Right atrium auricular region (tissue), 2 donors: ENCODE measurements around the gene IFIT5. TPM values are rescaled to one million over a fixed set of nuclear protein-coding genes. Genes with fewer than 3 reads are reported as not detected.

Experiments used
- DNase-seq: peaks from one replicate; pipeline ENCODE4 v3.0.0-alpha.2; 2019; ENCODE audit warnings: low spot score
- H3K27ac ChIP-seq, 2 donors: fragments of 200-600 bp; sonication (generic); 1 replicate in 1 of 2; 2 replicates in 1 of 2; pipeline ENCODE4 v1.5.1; 2016 to 2019
- H3K27me3 ChIP-seq, 2 donors: fragments of 200-600 bp; sonication (generic); one replicate each; pipeline versions ENCODE4 v1.5.1 to v1.6.0; 2017 to 2019
- H3K36me3 ChIP-seq: fragments of 200-600 bp; sonication (generic); one replicate; pipeline ENCODE4 v1.5.1; 2016
- H3K4me1 ChIP-seq, 2 donors: fragments of 200-600 bp; sonication (generic); one replicate each; pipeline versions ENCODE4 v1.5.1 to v1.6.0; 2017 to 2019
- H3K4me3 ChIP-seq, 2 donors: fragments of 200-600 bp; sonication (generic); 1 replicate in 1 of 2; 2 replicates in 1 of 2; pipeline ENCODE4 v1.5.1; 2017 to 2019; ENCODE audit warnings: mild to moderate bottlenecking in 1 of 2, moderate library complexity in 1 of 2
- H3K9me3 ChIP-seq, 2 donors: fragments of 200-600 bp; sonication (generic); one replicate each; pipeline ENCODE4 v1.5.1; 2019
- total RNA-seq, 2 donors: library from RNA; depleted of rRNA; stranded (reverse); fragments of >200 nt; gene quantifications; one replicate each; pipeline ENCODE4 v1.1.0, GENCODE V29; 2016
- TF ChIP-seq, protein P1 (sequence below), 2 donors: fragments of 200-600 bp; sonication (generic); IDR thresholded peaks; one replicate each; pipeline ENCODE4 v1.5.1; 2019; ENCODE audit warnings: antibody characterized with exemption in 2 of 2

The IFIT5 gene
- 10 to 100 TPM in 1 of 2 donors, 1 to 10 TPM in 1; 6.9 to 11.1 TPM for total RNA-seq

- Histone ChIP-seq H3K4me1 (peaks cover 0 to 30% of the 10 kb centered on the region in 2 donors), H3K27me3 (no peaks in the 10 kb centered on the region), H3K4me3 (peak within 1 kb of the TSS; percentile 63 to 76), H3K27ac (peak within 1 kb of the TSS; percentile 95 to 96), H3K9me3 (no peaks in the 10 kb centered on the region), H3K36me3 (peaks cover 6% of the 10 kb centered on the region)
- peak; percentile 70 for DNase-seq
- TF ChIP-seq, protein P1, sequence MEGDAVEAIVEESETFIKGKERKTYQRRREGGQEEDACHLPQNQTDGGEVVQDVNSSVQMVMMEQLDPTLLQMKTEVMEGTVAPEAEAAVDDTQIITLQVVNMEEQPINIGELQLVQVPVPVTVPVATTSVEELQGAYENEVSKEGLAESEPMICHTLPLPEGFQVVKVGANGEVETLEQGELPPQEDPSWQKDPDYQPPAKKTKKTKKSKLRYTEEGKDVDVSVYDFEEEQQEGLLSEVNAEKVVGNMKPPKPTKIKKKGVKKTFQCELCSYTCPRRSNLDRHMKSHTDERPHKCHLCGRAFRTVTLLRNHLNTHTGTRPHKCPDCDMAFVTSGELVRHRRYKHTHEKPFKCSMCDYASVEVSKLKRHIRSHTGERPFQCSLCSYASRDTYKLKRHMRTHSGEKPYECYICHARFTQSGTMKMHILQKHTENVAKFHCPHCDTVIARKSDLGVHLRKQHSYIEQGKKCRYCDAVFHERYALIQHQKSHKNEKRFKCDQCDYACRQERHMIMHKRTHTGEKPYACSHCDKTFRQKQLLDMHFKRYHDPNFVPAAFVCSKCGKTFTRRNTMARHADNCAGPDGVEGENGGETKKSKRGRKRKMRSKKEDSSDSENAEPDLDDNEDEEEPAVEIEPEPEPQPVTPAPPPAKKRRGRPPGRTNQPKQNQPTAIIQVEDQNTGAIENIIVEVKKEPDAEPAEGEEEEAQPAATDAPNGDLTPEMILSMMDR (IDR thresholded peaks at IDR 0.05), result no peak
Observed at GRCh38 chr10:89414146-89414878, at the start of gene IFIT5. IFIT5 (plus strand) TSS chr10:89414568; CDS start chr10:89414799, 231 bp downstream.

DNA sequence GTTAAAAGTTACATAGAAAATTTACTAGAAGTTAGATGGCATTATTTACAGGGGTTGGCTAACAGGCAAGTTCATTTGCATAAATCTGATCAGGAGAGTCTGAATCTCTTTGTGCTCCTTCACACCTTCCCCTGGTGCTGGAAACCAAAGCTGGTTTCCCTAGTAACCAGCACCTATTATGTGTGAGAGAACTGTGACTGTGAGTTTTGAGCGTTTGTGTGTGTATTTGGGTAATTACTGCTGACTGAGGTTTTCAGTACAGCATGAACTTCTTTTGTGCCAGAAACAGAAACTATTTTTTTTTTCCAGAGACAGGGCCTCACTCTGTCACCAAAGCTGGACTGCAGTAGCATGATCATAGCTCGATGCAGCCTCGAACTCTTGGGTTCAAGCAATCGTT, 46.8 kb upstream of the IFIT5 start:
- H3K9me3 ChIP-seq, result no peaks in the 10 kb centered on the region
- no peak overlapping the region for H3K27ac ChIP-seq
- H3K4me3 ChIP-seq, result no peak overlapping the region
- no peaks in the 10 kb centered on the region for H3K27me3 ChIP-seq
- TF ChIP-seq, protein P1 (IDR thresholded peaks at IDR 0.05), result no peak
- peaks cover 0 to 33% of the 10 kb centered on the region in 2 donors for H3K4me1 ChIP-seq
- H3K36me3 ChIP-seq, result no peaks in the 10 kb centered on the region
- no peak for DNase-seq

- Histone ChIP-seq H3K9me3 (no peaks in the 10 kb centered on the region), H3K27me3 (no peaks in the 10 kb centered on the region), H3K27ac (no peak overlapping the region), H3K4me3 (no peak overlapping the region), H3K36me3 (no peaks in the 10 kb centered on the region), H3K4me1 (peaks cover 0 to 29% of the 10 kb centered on the region in 2 donors)
- no peak for DNase-seq
- TF ChIP-seq, protein P1 (IDR thresholded peaks at IDR 0.05), result no peak
Observed at GRCh38 chr10:89368129-89368528, 46.2 kb upstream of the IFIT5 start.

DNA sequence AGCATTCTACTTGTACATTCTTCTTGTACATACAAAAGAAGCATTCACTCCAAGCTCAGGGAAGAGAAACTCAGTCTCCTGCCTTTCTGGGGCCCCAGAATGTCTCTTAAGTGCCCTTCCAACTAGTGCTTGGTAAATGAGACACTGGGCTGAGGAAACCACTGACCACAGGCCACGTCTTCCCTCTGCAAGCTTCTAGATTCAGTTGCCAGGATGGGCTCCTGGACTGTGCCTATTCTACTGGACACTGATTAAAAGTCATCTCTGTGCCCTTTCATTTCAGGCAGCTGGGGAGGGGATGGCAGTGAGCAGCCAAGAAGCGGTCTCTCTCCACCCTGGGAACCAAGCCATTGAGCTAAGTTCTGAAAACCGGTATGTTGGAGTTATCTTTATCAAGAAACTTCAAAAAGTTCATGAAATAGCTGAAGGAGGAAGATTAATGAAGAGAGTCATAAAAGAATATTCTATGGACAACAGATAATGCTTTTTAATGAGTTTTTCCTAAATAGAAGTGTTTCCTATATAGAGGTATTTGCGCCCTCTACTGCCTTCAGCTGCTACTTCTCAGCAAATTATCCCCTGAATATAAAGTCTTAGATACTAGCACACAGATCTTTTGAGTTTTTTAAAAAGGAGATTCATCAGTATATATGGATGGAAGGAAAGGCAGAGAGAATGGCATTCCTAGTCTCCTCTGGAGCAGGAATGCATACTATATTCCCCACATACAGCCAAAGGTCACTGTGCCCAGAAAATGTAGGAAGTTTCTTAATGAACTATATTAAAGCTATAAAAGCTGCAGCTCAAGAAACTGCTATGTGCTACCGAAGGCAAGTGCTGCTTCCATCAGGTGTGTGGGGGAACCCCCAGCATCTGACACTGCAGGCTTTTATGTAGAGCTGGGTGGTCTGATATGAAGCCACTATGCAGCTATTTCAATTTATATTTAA, 44.9 kb upstream of the IFIT5 start:
- peaks cover 0 to 32% of the 10 kb centered on the region in 2 donors for H3K4me1 ChIP-seq
- H3K9me3 ChIP-seq, result no peaks in the 10 kb centered on the region
- no peak overlapping the region for H3K4me3 ChIP-seq
- TF ChIP-seq, protein P1 (IDR thresholded peaks at IDR 0.05), result peak in 1 of 2 donors; percentile 62
- H3K27me3 ChIP-seq, result no peaks in the 10 kb centered on the region
- H3K27ac ChIP-seq, result no peak overlapping the region
- no peak for DNase-seq
- H3K36me3 ChIP-seq, result no peaks in the 10 kb centered on the region

GRCh38 chr10:89371079-89371478, 43.3 kb upstream of the IFIT5 start:
- Histone ChIP-seq H3K27me3 (no peaks in the 10 kb centered on the region), H3K36me3 (no peaks in the 10 kb centered on the region), H3K4me1 (peaks cover 0 to 43% of the 10 kb centered on the region in 2 donors), H3K4me3 (no peak overlapping the region), H3K27ac (no peak overlapping the region), H3K9me3 (no peaks in the 10 kb centered on the region)
- TF ChIP-seq, protein P1 (IDR thresholded peaks at IDR 0.05), result no peak
- no peak for DNase-seq
